22Rv1 (cell line): Measurements from ENCODE around the gene PPP1R13B.

Experiments used
- H3K27ac ChIP-seq: fragments of 450-650 bp; 2 replicates; pipeline ENCODE4 v1.5.1; 2017
- CTCF ChIP-seq: fragments of 450-650 bp; IDR thresholded peaks from 2 replicates; pipeline ENCODE4 v1.5.1; 2017; ENCODE audit warnings: mild to moderate bottlenecking
- ZFX ChIP-seq: fragments of 450-650 bp; IDR thresholded peaks from 2 replicates; pipeline ENCODE4 v1.6.1; 2017; ENCODE audit warnings: antibody characterized with exemption, borderline replicate concordance

The PPP1R13B gene

GRCh38 chr14:103856607-103857006 lies 9.2 kb upstream of the PPP1R13B start:
- no peak for TF ChIP-seq ZFX
- TF ChIP-seq CTCF = no peak
- H3K27ac ChIP-seq = no peak overlapping the region

GRCh38 chr14:103856105-103856504 lies 8.7 kb upstream of the PPP1R13B start:
- no peak for TF ChIP-seq ZFX
- peak; percentile 37; the same call in 1 of the 2 replicates for TF ChIP-seq CTCF
- H3K27ac ChIP-seq = peak overlapping the region; percentile 40

- TF ChIP-seq CTCF = no peak
- TF ChIP-seq ZFX = no peak
- H3K27ac ChIP-seq = peak overlapping the region; percentile 40
Observed at GRCh38 chr14:103855734-103856095, 8.3 kb upstream of the PPP1R13B start.

- peak overlapping the region; percentile 40 for H3K27ac ChIP-seq
- TF ChIP-seq ZFX (no peak), CTCF (0 out of 2 replicates have a peak, but pooled peaks have one; percentile 4)
Observed at GRCh38 chr14:103854822-103855733, 7.7 kb upstream of the PPP1R13B start.

GRCh38 chr14:103854017-103854808 lies 6.8 kb upstream of the PPP1R13B start:
- H3K27ac ChIP-seq = peak overlapping the region; percentile 40
- no peak for TF ChIP-seq CTCF

- TF ChIP-seq CTCF (no peak), ZFX (no peak)
- no peak overlapping the region for H3K27ac ChIP-seq
Observed at GRCh38 chr14:103849151-103849886, 1.9 kb upstream of the PPP1R13B start.
